Transverse colon (tissue), 4 donors: Measurements from ENCODE around the gene DTD1.

Experiments used
- CTCF ChIP-seq, 5 experiments: fragments of 200-600 bp in 3 of 5; fragments of 450-650 bp in 2 of 5; sonication (generic) in 3 of 5; IDR thresholded peaks; 1 replicate in 2 of 5; 2 replicates in 3 of 5; pipeline ENCODE4 v1.5.1; 2016 to 2017; ENCODE audit warnings: antibody characterized with exemption in 5 of 5, inconsistent platforms in 3 of 5, mild to moderate bottlenecking in 2 of 5, moderate library complexity in 1 of 5
- EP300 ChIP-seq: sonication (generic); formaldehyde crosslinking; IDR thresholded peaks from one replicate; pipeline ENCODE4 v1.6.1; 2017; ENCODE audit warnings: antibody characterized with exemption, low read depth
- POLR2A ChIP-seq: fragments of 450-650 bp; IDR thresholded peaks from one replicate; pipeline ENCODE4 v1.6.1; 2016; ENCODE audit warnings: antibody characterized with exemption, mild to moderate bottlenecking, moderate library complexity
- POLR2AphosphoS5 ChIP-seq, 3 donors: sonication (generic); formaldehyde crosslinking; IDR thresholded peaks; one replicate each; pipeline ENCODE4 v1.6.1; 2016; ENCODE audit warnings: antibody characterized with exemption in 3 of 3

- TF ChIP-seq CTCF (IDR thresholded peaks at IDR 0.05) (no peak), EP300 (no peak), POLR2A (no peak), POLR2AphosphoS5 (IDR thresholded peaks at IDR 0.05) (no peak)
These were observed 191.0 kb downstream of the DTD1 start for GRCh38 chr20:18778690-18779392.
